HFF-Myc (cell line): ENCODE data around the gene MAP3K3.

Source experiments
- DNase-seq: peaks from one replicate; pipeline ENCODE4 v3.0.0-alpha.2; 2011; ENCODE audit warnings: low read depth; ENCODE audit errors: extremely low read depth
- H3K4me3 ChIP-seq: replicated peaks from 2 replicates; pipeline ENCODE4 v1.5.1; 2011; ENCODE audit warnings: low read depth, mild to moderate bottlenecking, control low read depth, low read length
- CTCF ChIP-seq: IDR thresholded peaks from 2 replicates; pipeline ENCODE4 v1.5.1; 2012; ENCODE audit warnings: mild to moderate bottlenecking, low read depth, low read length, control low read depth; ENCODE audit errors: missing control alignments

The MAP3K3 gene

GRCh38 chr17:63659850-63660249, 37.6 kb downstream of the MAP3K3 start:
- no peak for DNase-seq
- H3K4me3 ChIP-seq = no peak overlapping the region
- TF ChIP-seq CTCF = no peak

GRCh38 chr17:63665527-63666214, 43.5 kb downstream of the MAP3K3 start:
- no peak overlapping the region for H3K4me3 ChIP-seq
- TF ChIP-seq CTCF = no peak
- DNase-seq = no peak

GRCh38 chr17:63672856-63673255, 50.6 kb downstream of the MAP3K3 start:
- H3K4me3 ChIP-seq = no peak overlapping the region
- DNase-seq = no peak
- no peak for TF ChIP-seq CTCF

GRCh38 chr17:63675231-63675606, 53.0 kb downstream of the MAP3K3 start:
- no peak overlapping the region for H3K4me3 ChIP-seq
- no peak for DNase-seq
- TF ChIP-seq CTCF = no peak

- no peak for TF ChIP-seq CTCF
- DNase-seq = peak; percentile 51
- no peak overlapping the region for H3K4me3 ChIP-seq
These were observed 53.7 kb downstream of the MAP3K3 start for GRCh38 chr17:63675607-63676546.

- no peak overlapping the region for H3K4me3 ChIP-seq
- no peak for TF ChIP-seq CTCF
- DNase-seq = no peak
These were observed 54.4 kb downstream of the MAP3K3 start for GRCh38 chr17:63676584-63676983.
